Adipocyte (in vitro differentiated cells): ENCODE data around the gene PPM1M.
"Not testable (repeated sequence)": the region's sequence is repeated elsewhere in the genome, so short reads cannot be mapped to it uniquely, and the experiment has no call there.

Source experiments
- DNase-seq: peaks from one replicate; pipeline ENCODE4 v3.0.0-alpha.2; 2015; ENCODE audit warnings: low read depth
- H3K27me3 ChIP-seq: replicated peaks from 2 replicates; pipeline ENCODE4 v1.7.0; 2013; ENCODE audit warnings: mild to moderate bottlenecking, low read length, moderate library complexity; ENCODE audit not compliant: control insufficient read depth, insufficient read depth
- H3K36me3 ChIP-seq: 2 replicates; pipeline ENCODE4 v1.7.0; 2013; ENCODE audit warnings: low read length, mild to moderate bottlenecking, moderate library complexity; ENCODE audit not compliant: control insufficient read depth, insufficient read depth, severe bottlenecking
- H3K4me1 ChIP-seq: 2 replicates; pipeline ENCODE4 v1.7.0; 2013; ENCODE audit warnings: mild to moderate bottlenecking, low read length, moderate library complexity; ENCODE audit not compliant: control insufficient read depth, insufficient read depth
- H3K4me3 ChIP-seq: 2 replicates; pipeline ENCODE4 v1.7.0; 2013; ENCODE audit warnings: mild to moderate bottlenecking, low read length, moderate library complexity
- H3K9ac ChIP-seq: 2 replicates; pipeline ENCODE4 v1.7.0; 2013; ENCODE audit warnings: mild to moderate bottlenecking, low read length, moderate library complexity
- H3K9me3 ChIP-seq: 2 replicates; pipeline ENCODE4 v1.7.0; 2013; ENCODE audit warnings: mild to moderate bottlenecking, low read length, moderate library complexity; ENCODE audit not compliant: control insufficient read depth

The PPM1M gene

GRCh38 chr3:52283306-52283705 lies 37.7 kb downstream of the PPM1M start:
- H3K27me3 ChIP-seq, result no peaks in the 10 kb centered on the region
- H3K4me1 ChIP-seq, result peaks cover 53% of the 10 kb centered on the region
- H3K4me3 ChIP-seq, result no peak overlapping the region
- peak overlapping the region; percentile 9 for H3K9ac ChIP-seq
- no peak for DNase-seq
- no peaks in the 10 kb centered on the region for H3K36me3 ChIP-seq
- H3K9me3 ChIP-seq, result no peaks in the 10 kb centered on the region

- H3K4me3 ChIP-seq, H3K9ac ChIP-seq, H3K9me3 ChIP-seq, DNase-seq, H3K27me3 ChIP-seq, H3K36me3 ChIP-seq: not testable (repeated sequence)
- H3K4me1 ChIP-seq, result peaks cover 60% of the 10 kb centered on the region
Observed at GRCh38 chr3:52284051-52284450, 38.5 kb downstream of the PPM1M start.

- no peak for DNase-seq
- peak overlapping the region; percentile 89 for H3K4me3 ChIP-seq
- peaks cover 51% of the 10 kb centered on the region for H3K4me1 ChIP-seq
- H3K27me3 ChIP-seq, result no peaks in the 10 kb centered on the region
- H3K36me3 ChIP-seq, result peaks cover 8% of the 10 kb centered on the region
- no peaks in the 10 kb centered on the region for H3K9me3 ChIP-seq
- H3K9ac ChIP-seq, result peak overlapping the region; percentile 98
Observed at GRCh38 chr3:52286777-52287110, 41.2 kb downstream of the PPM1M start.

GRCh38 chr3:52288674-52289073 lies 43.1 kb downstream of the PPM1M start:
- peak overlapping the region; percentile 89 for H3K4me3 ChIP-seq
- H3K27me3 ChIP-seq, result no peaks in the 10 kb centered on the region
- H3K9me3 ChIP-seq, result no peaks in the 10 kb centered on the region
- peaks cover 33% of the 10 kb centered on the region for H3K4me1 ChIP-seq
- H3K36me3 ChIP-seq, result peaks cover 24% of the 10 kb centered on the region
- peak overlapping the region; percentile 98 for H3K9ac ChIP-seq
- DNase-seq, result no peak

GRCh38 chr3:52289338-52289746 lies 43.8 kb downstream of the PPM1M start:
- H3K4me3 ChIP-seq, result peak overlapping the region; percentile 89
- DNase-seq, result no peak

GRCh38 chr3:52289747-52290595 lies 44.4 kb downstream of the PPM1M start:
- H3K36me3 ChIP-seq, result peaks cover 24% of the 10 kb centered on the region
- H3K4me1 ChIP-seq, result peaks cover 33% of the 10 kb centered on the region
- DNase-seq, result no peak
- H3K9ac ChIP-seq, result peak overlapping the region; percentile 54
- no peaks in the 10 kb centered on the region for H3K27me3 ChIP-seq
- H3K4me3 ChIP-seq, result no peak overlapping the region
- no peaks in the 10 kb centered on the region for H3K9me3 ChIP-seq

More at GRCh38 chr3:52289338-52289746, 43.8 kb downstream of the PPM1M start:
- no peaks in the 10 kb centered on the region for H3K27me3 ChIP-seq
- H3K9me3 ChIP-seq, result no peaks in the 10 kb centered on the region
- H3K36me3 ChIP-seq, result peaks cover 24% of the 10 kb centered on the region
- peaks cover 33% of the 10 kb centered on the region for H3K4me1 ChIP-seq
- H3K9ac ChIP-seq, result peak overlapping the region; percentile 54

GRCh38 chr3:52290596-52291507 lies 45.3 kb downstream of the PPM1M start:
- Histone ChIP-seq H3K36me3 (peaks cover 24% of the 10 kb centered on the region), H3K9me3 (no peaks in the 10 kb centered on the region), H3K9ac (peak overlapping the region; percentile 54), H3K4me3 (peak overlapping the region; percentile 11), H3K27me3 (no peaks in the 10 kb centered on the region), H3K4me1 (peaks cover 33% of the 10 kb centered on the region)
- DNase-seq, result no peak

GRCh38 chr3:52291508-52292181 lies 46.1 kb downstream of the PPM1M start:
- DNase-seq, result peak; percentile 56
- peaks cover 28% of the 10 kb centered on the region for H3K4me1 ChIP-seq

GRCh38 chr3:52292247-52293065 lies 46.9 kb downstream of the PPM1M start:
- no peak for DNase-seq
- Histone ChIP-seq H3K4me3 (no peak overlapping the region), H3K9ac (peak overlapping the region; percentile 16), H3K9me3 (no peaks in the 10 kb centered on the region), H3K27me3 (peaks cover under 1% of the 10 kb centered on the region), H3K36me3 (peaks cover 24% of the 10 kb centered on the region), H3K4me1 (peaks cover 22% of the 10 kb centered on the region)

More at GRCh38 chr3:52291508-52292181, 46.1 kb downstream of the PPM1M start:
- no peaks in the 10 kb centered on the region for H3K9me3 ChIP-seq
- peak overlapping the region; percentile 54 for H3K9ac ChIP-seq
- no peaks in the 10 kb centered on the region for H3K27me3 ChIP-seq
- H3K4me3 ChIP-seq, result no peak overlapping the region
- peaks cover 24% of the 10 kb centered on the region for H3K36me3 ChIP-seq

- DNase-seq, result no peak
Observed at GRCh38 chr3:52293491-52294319, 48.1 kb downstream of the PPM1M start.

More at GRCh38 chr3:52293491-52294319, 48.1 kb downstream of the PPM1M start:
- H3K36me3 ChIP-seq, result peaks cover 24% of the 10 kb centered on the region
- no peak overlapping the region for H3K9ac ChIP-seq
- peaks cover 18% of the 10 kb centered on the region for H3K4me1 ChIP-seq
- H3K27me3 ChIP-seq, result peaks cover 4% of the 10 kb centered on the region
- no peak overlapping the region for H3K4me3 ChIP-seq
- no peaks in the 10 kb centered on the region for H3K9me3 ChIP-seq
